ENCODE measurements around the gene DBNL.

The DBNL gene

GRCh38 chr7:44062180-44062902 lies 17.8 kb downstream of the DBNL start:
- no peak for DNase-seq

GRCh38 chr7:44062903-44063295 lies 18.4 kb downstream of the DBNL start:
- DNase-seq: no peak

GRCh38 chr7:44063547-44063893 lies 19.0 kb downstream of the DBNL start:
- no peak for DNase-seq

- no peak for DNase-seq
These were observed 19.6 kb downstream of the DBNL start for GRCh38 chr7:44063894-44064651.

GRCh38 chr7:44064791-44065430 lies 20.4 kb downstream of the DBNL start:
- no peak for DNase-seq

GRCh38 chr7:44065431-44066110 lies 21.1 kb downstream of the DBNL start, which contains the start of gene PGAM2:
PGAM2 (minus strand) TSS chr7:44065567; CDS start chr7:44065529, 38 bp downstream.
- DNase-seq: no peak

GRCh38 chr7:44066111-44066460 lies 21.6 kb downstream of the DBNL start:
- no peak for DNase-seq

- DNase-seq: no peak
These were observed 22.1 kb downstream of the DBNL start for GRCh38 chr7:44066494-44067063.

GRCh38 chr7:44067064-44067951 lies 22.8 kb downstream of the DBNL start:
- DNase-seq: no peak

- no peak for DNase-seq
These were observed 23.6 kb downstream of the DBNL start for GRCh38 chr7:44068054-44068453.

GRCh38 chr7:44071726-44072363 lies 27.3 kb downstream of the DBNL start:
- no peak for DNase-seq

GRCh38 chr7:44072364-44073231 lies 28.1 kb downstream of the DBNL start:
- DNase-seq: no peak

- no peak for DNase-seq
These were observed 29.3 kb downstream of the DBNL start for GRCh38 chr7:44073664-44074348.

GRCh38 chr7:44074349-44074695 lies 29.8 kb downstream of the DBNL start:
- DNase-seq: no peak

GRCh38 chr7:44075296-44076075 lies 31.0 kb downstream of the DBNL start:
- no peak for DNase-seq

GRCh38 chr7:44076101-44076895 lies 31.8 kb downstream of the DBNL start:
- DNase-seq: no peak

- DNase-seq: no peak
These were observed 32.6 kb downstream of the DBNL start for GRCh38 chr7:44077061-44077460.

GRCh38 chr7:44077681-44078091 lies 33.2 kb downstream of the DBNL start:
- DNase-seq: no peak

Measured in GF-D8 (cell line).